ENCODE results near the gene NSUN2.
"Not testable (repeated sequence)": the region's sequence is repeated elsewhere in the genome, so short reads cannot be mapped to it uniquely, and the experiment has no call there.

NSUN2 gene

GRCh38 chr5:6675784-6676491, 43.1 kb upstream of the NSUN2 start:
- no peak for DNase-seq (ENCODE audit: low read depth, low spot score)
- H3K4me3 ChIP-seq (ENCODE audit: low read depth, low read length): no peak overlapping the region
- in situ Hi-C loops (cut with HindIII; ENCODE audit: low sequenced_read_pairs): no loop called here
- TF ChIP-seq CTCF (IDR thresholded peaks at IDR 0.05; ENCODE audit: low read depth, low read length): no peak

- H3K4me3 ChIP-seq (ENCODE audit: low read depth, low read length): no peak overlapping the region
- no peak for DNase-seq (ENCODE audit: low read depth, low spot score)
- in situ Hi-C loops (cut with HindIII; ENCODE audit: low sequenced_read_pairs): no loop called here
- no peak for TF ChIP-seq CTCF (IDR thresholded peaks at IDR 0.05; ENCODE audit: low read depth, low read length)
These were observed 42.0 kb upstream of the NSUN2 start for GRCh38 chr5:6674886-6675285.

- DNase-seq (ENCODE audit: low read depth, low spot score): no peak
- no peak for TF ChIP-seq CTCF (IDR thresholded peaks at IDR 0.05; ENCODE audit: low read depth, low read length)
- in situ Hi-C loops (cut with HindIII; ENCODE audit: low sequenced_read_pairs): no loop called here
- H3K4me3 ChIP-seq (ENCODE audit: low read depth, low read length): no peak overlapping the region
These were observed 41.6 kb upstream of the NSUN2 start for GRCh38 chr5:6674421-6674820.

- no peak for DNase-seq (ENCODE audit: low read depth, low spot score)
- no peak for TF ChIP-seq CTCF (IDR thresholded peaks at IDR 0.05; ENCODE audit: low read depth, low read length)
- H3K4me3 ChIP-seq (ENCODE audit: low read depth, low read length): no peak overlapping the region
- in situ Hi-C loops (cut with HindIII; ENCODE audit: low sequenced_read_pairs): no loop called here
These were observed 41.1 kb upstream of the NSUN2 start for GRCh38 chr5:6673963-6674362.

- no peak for DNase-seq (ENCODE audit: low read depth, low spot score)
- H3K4me3 ChIP-seq (ENCODE audit: low read depth, low read length): no peak overlapping the region
- no peak for TF ChIP-seq CTCF (IDR thresholded peaks at IDR 0.05; ENCODE audit: low read depth, low read length)
- in situ Hi-C loops (cut with HindIII; ENCODE audit: low sequenced_read_pairs): no loop called here
These were observed 40.2 kb upstream of the NSUN2 start for GRCh38 chr5:6673031-6673430.

GRCh38 chr5:6668717-6669116, 35.9 kb upstream of the NSUN2 start:
- in situ Hi-C loops (cut with HindIII; ENCODE audit: low sequenced_read_pairs); DNase-seq (ENCODE audit: low read depth, low spot score); H3K4me3 ChIP-seq (ENCODE audit: low read depth, low read length): not testable (repeated sequence)

GRCh38 chr5:6667648-6668047, 34.8 kb upstream of the NSUN2 start:
- no peak for TF ChIP-seq CTCF (IDR thresholded peaks at IDR 0.05; ENCODE audit: low read depth, low read length)
- H3K4me3 ChIP-seq (ENCODE audit: low read depth, low read length): no peak overlapping the region
- in situ Hi-C loops (cut with HindIII; ENCODE audit: low sequenced_read_pairs): no loop called here
- DNase-seq (ENCODE audit: low read depth, low spot score): no peak
